CD4-positive, alpha-beta T cell treated with Interleukin-10 for 1 hour (primary cell): Measurements from ENCODE around the gene PDE10A.
"Not testable (repeated sequence)": the region's sequence is repeated elsewhere in the genome, so short reads cannot be mapped to it uniquely, and the experiment has no call there.

Experiments
- DNase-seq: peaks from one replicate; pipeline ENCODE4 v3.0.0-alpha.2; 2020

PDE10A gene

GRCh38 chr6:165519316-165519715 is 143.7 kb downstream of the PDE10A start:
- no peak for DNase-seq

DNA sequence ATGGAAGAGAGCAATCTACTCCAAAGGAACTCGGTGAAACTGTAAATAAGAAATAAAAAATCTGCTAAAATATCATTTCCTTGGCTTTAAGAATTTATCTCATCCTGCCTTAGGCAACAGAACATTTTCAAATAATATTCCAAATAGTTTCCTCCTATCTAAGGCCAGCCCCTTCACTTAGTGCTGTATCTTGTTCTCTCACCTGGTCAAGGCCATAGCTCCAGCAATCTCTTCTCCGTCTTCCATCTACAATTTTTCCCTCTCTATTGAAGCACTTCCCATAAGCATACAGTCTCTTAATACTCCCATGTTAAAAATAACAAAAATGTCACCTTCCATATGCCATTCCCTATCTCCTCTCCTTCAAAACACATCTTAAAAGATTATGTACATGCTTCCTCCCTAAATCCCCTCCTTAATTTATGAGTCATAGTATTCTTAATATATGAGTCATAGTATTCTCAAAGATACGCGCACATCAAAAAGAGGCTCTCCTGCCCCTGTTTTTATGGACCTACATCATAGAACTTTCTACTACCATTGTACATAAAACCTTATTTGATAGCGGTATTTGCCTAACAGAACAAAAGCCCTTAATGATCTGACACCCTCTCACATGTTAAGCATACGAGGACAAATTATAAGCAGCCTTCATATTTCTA is 146.9 kb downstream of the PDE10A start:
- DNase-seq = no peak

GRCh38 chr6:165514621-165515020 is 148.4 kb downstream of the PDE10A start:
- no peak for DNase-seq

DNA sequence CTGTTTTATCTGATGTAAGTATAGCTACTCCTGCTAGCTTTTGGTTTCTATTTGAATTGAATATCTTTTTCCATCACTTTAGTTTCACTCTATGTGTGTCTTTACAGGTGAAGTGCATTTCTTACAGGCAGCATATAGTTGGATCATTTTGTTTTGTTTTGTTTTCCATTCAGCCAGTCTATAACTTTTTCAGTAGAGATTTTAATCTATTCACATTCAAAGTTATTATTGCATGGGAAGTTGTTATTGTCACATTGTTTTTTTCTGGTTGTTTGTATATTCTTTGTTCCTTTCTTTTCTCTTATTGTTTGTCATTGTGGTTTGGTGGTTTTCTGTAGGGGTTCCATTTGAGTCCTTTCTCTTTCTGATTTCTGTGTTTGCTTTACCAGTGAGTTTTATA is 151.2 kb downstream of the PDE10A start:
- DNase-seq = no peak

GRCh38 chr6:165508321-165508869 is 154.6 kb downstream of the PDE10A start:
- DNase-seq = no peak

DNA sequence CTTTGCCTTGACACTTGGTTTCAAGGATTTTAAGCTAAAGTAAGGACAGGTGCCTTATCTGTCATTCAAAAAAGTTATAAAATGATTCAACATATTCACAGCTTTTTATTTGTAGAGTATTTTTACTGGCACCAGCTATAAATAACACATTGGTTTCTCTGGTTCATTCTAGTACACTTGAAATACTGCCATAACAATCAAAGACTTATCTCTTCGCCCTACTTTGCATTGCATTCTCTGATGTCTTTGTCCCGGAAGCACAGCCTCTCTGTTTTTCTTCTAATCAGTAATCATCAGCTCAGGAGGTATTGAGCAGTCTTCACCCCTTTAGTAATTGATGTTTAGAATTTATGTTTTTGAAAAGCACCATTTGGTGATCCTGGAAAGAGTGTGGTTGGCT is 156.4 kb downstream of the PDE10A start:
- DNase-seq = no peak

DNA sequence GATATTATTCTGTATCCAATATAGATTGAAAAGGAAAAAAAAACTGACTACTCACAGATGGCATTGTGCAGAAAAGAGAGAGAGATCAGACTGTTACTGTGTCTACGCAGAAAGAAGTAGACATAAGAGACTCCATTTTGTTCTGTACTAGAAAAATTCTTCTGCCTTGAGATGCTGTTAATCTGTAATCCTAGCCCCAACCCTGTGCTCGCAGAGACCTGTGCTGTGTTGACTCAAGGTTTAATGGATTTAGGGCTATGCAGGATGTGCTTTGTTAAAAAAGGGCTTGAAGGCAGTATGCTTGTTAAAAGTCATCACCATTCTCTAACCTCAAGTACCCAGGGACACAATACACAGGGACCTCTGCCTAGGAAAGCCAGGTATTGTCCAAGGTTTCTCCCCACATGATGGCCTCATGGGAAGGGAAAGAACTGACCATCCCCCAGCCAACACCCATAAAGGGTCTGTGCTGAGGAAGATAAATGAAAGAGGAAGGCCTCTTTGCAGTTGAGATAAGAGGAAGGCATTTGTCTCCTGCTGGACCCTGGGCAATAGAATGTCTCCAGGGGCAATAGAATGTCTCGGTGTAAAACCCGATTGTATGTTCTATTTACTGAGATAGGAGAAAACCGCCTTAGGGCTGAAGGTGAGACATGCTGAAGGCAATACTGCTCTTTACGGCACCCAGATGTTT is 162.7 kb downstream of the PDE10A start:
- not testable (repeated sequence) for DNase-seq

GRCh38 chr6:165497472-165497871 is 165.6 kb downstream of the PDE10A start:
- no peak for DNase-seq

DNA sequence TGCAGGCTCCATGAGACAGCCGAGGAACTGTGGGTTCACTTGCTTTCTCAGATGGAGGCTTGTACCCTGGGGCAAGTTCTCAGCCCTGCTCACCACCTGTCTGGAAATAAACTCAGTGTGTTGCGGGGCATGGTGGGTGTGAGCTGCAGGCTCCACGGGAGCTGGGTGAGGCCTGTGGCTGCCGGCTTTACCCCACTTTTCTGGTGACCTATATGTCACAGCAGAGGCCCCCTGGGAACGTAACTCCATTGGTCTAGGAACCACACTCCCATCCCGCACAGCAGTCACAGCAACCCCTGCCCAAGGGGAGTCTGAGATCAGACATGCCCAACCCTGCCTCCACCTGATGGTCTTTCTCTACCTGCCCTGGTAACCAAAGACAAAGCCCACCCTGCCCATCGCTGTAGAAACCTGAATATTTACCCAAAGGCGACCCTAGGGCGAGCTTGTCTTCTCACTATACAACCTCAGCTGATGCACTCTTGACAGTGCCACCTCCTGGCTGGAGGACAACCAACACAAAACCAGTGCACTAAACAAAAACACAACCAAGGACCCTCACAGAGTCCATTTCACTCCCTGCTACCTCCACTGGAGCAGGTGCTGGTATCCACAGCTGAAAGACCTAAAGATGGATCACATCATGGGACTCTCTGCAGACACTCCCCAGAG is 174.3 kb downstream of the PDE10A start:
- no peak for DNase-seq

GRCh38 chr6:165487950-165488349 is 175.1 kb downstream of the PDE10A start:
- DNase-seq = no peak

- no peak for DNase-seq
Observed at GRCh38 chr6:165487347-165487746, 175.7 kb downstream of the PDE10A start.

- DNase-seq = no peak
Observed at GRCh38 chr6:165486183-165487137, 176.6 kb downstream of the PDE10A start.

GRCh38 chr6:165484178-165484889 is 178.7 kb downstream of the PDE10A start:
- DNase-seq = no peak

DNA sequence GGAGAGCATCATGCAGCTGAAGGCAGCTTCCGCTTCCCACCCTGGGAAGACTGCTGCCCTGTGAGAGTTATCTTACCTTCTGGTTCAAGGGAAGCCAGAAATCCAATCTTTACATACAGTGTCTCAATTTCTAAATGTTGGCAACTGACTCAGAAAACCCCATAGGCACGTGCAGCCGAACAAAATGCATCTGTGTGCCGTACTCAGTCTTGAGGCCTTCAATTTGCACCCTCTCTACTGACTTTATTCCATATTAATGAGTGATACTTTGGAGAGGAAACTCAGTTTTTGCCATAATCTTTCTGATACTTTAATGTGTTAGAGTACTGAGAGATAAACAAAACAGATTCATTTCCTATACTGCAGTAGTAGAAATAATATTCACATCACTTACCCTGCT is 181.1 kb downstream of the PDE10A start:
- no peak for DNase-seq

DNA sequence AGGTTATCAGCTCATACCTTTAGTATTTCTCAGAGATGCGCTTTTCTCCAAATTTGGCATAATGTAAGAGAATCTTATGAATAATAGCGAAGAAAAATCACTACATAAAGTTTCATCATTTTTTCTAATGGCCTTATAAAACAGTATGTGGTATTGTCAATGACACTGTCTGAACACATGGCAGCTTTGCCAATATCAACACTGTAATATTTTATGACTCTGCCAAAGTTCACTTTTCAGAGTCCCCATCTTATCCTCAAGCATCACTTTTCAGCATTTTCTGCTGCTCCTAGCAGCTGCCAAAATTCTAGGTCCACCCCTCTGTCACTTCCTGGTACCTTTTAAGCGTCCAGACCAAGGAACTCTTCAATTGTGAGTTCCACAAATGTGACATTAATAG is 182.1 kb downstream of the PDE10A start:
- DNase-seq = no peak

GRCh38 chr6:165478581-165478980 is 184.5 kb downstream of the PDE10A start:
- no peak for DNase-seq

GRCh38 chr6:165469483-165469882 is 193.6 kb downstream of the PDE10A start:
- no peak for DNase-seq

- DNase-seq = no peak
Observed at GRCh38 chr6:165468340-165469235, 194.5 kb downstream of the PDE10A start.

DNA sequence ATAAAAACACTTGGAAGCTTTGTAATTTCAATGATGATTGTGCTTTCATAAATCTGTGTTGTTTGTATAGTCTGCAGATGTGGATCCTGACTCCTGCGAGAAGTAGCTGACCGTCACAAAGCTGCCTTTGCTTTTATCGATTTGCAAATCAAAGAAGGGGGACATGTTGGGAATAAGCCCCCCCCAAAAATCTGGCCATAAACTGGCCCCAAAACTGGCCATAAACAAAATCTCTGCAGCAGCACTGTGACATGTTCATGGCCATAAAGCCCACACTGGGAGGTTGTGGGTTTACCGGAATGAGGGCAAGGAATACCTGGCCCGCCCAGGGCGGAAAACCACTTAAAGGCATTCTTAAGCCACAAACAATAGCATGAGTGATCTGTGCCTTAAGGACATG is 199.5 kb downstream of the PDE10A start:
- not testable (repeated sequence) for DNase-seq

DNA sequence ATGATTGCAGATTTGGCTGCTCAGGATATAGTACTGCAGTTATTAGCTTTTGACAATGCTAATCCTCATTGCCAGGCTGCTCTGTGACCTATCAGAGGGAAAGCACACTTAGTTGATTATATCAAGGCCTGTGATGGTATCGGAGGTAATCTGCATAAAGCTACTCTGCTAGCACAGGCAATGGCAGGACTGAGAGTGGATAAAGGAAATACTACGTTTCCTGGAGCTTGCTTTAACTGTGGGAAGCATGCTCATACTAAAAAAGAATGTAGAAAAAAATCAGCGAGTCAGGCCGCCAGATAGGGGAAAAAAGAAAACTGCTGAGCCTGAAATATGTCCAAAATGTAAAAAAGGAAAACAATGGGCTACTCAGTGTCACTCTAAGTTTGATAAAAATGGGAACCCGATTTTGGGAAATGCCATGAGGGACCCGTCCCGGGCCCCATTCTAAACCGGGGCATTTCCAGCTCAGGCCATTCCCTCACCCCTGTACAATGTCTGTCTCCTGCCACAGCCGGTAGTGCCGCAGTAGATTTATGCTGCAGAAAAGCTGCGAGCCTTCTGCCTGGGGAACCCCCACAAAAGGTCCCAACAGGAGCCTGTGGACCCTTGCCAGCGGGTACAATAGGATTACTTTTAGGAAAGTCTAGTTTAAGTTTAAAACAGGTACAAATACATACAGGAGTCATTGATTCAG is 203.3 kb downstream of the PDE10A start:
- DNase-seq = not testable (repeated sequence)
